ENCODE results near the gene CATSPERE.
"Not testable (repeated sequence)": the region's sequence is repeated elsewhere in the genome, so short reads cannot be mapped to it uniquely, and the experiment has no call there.

CATSPERE gene

GRCh38 chr1:244494653-244495052, 33.6 kb downstream of the CATSPERE start:
- Histone ChIP-seq H3K9me2 (ENCODE audit: low read depth, low read length) (no peaks in the 10 kb centered on the region), H3K4me2 (ENCODE audit: low read length) (no peak overlapping the region), H3K79me2 (ENCODE audit: insufficient read depth, low read length) (no peaks in the 10 kb centered on the region), H2AFZ (ENCODE audit: low read length) (no peak overlapping the region), H3K9ac (ENCODE audit: low read length) (no peak overlapping the region), H3K36me3 (ENCODE audit: insufficient read depth, low read length) (no peaks in the 10 kb centered on the region), H3K9me3 (ENCODE audit: low read length) (no peaks in the 10 kb centered on the region), H3K27ac (ENCODE audit: low read depth, low read length, poor library complexity, severe bottlenecking) (no peak overlapping the region), H3K27me3 (ENCODE audit: insufficient read depth, low read length) (no peaks in the 10 kb centered on the region), H3K4me3 (ENCODE audit: low read depth, low read length, poor library complexity, severe bottlenecking) (no peak overlapping the region), H3K4me1 (ENCODE audit: insufficient read depth, low read length, severe bottlenecking) (no peaks in the 10 kb centered on the region), H3F3A (ENCODE audit: insufficient read depth, low read length) (no peaks in the 10 kb centered on the region), H4K20me1 (ENCODE audit: insufficient read depth, low read length) (no peaks in the 10 kb centered on the region)
- TF ChIP-seq CTCF (IDR thresholded peaks at IDR 0.05; ENCODE audit: low read length): no peak
- no peak for TF ChIP-seq EZH2 (IDR thresholded peaks at IDR 0.05; ENCODE audit: borderline replicate concordance, low read length)

- Histone ChIP-seq H3K9me3 (ENCODE audit: low read length) (no peaks in the 10 kb centered on the region), H3K9me2 (ENCODE audit: low read depth, low read length) (no peaks in the 10 kb centered on the region), H3K36me3 (ENCODE audit: insufficient read depth, low read length) (no peaks in the 10 kb centered on the region), H3K4me2 (ENCODE audit: low read length) (no peak overlapping the region), H2AFZ (ENCODE audit: low read length) (no peak overlapping the region), H3K4me3 (ENCODE audit: low read depth, low read length, poor library complexity, severe bottlenecking) (no peak overlapping the region), H3K27me3 (ENCODE audit: insufficient read depth, low read length) (no peaks in the 10 kb centered on the region), H4K20me1 (ENCODE audit: insufficient read depth, low read length) (no peaks in the 10 kb centered on the region), H3K27ac (ENCODE audit: low read depth, low read length, poor library complexity, severe bottlenecking) (no peak overlapping the region), H3K79me2 (ENCODE audit: insufficient read depth, low read length) (no peaks in the 10 kb centered on the region), H3F3A (ENCODE audit: insufficient read depth, low read length) (no peaks in the 10 kb centered on the region), H3K4me1 (ENCODE audit: insufficient read depth, low read length, severe bottlenecking) (no peaks in the 10 kb centered on the region), H3K9ac (ENCODE audit: low read length) (no peak overlapping the region)
- TF ChIP-seq CTCF (IDR thresholded peaks at IDR 0.05; ENCODE audit: low read length): no peak
- TF ChIP-seq EZH2 (IDR thresholded peaks at IDR 0.05; ENCODE audit: borderline replicate concordance, low read length): no peak
Measured at GRCh38 chr1:244496186-244496585, 35.1 kb downstream of the CATSPERE start.

GRCh38 chr1:244497805-244498204, 36.7 kb downstream of the CATSPERE start:
- no peaks in the 10 kb centered on the region for H3K9me2 ChIP-seq (ENCODE audit: low read depth, low read length)
- no peaks in the 10 kb centered on the region for H3F3A ChIP-seq (ENCODE audit: insufficient read depth, low read length)
- no peaks in the 10 kb centered on the region for H4K20me1 ChIP-seq (ENCODE audit: insufficient read depth, low read length)
- no peaks in the 10 kb centered on the region for H3K9me3 ChIP-seq (ENCODE audit: low read length)
- H2AFZ ChIP-seq (ENCODE audit: low read length): no peak overlapping the region
- TF ChIP-seq CTCF (IDR thresholded peaks at IDR 0.05; ENCODE audit: low read length): no peak
- TF ChIP-seq EZH2 (IDR thresholded peaks at IDR 0.05; ENCODE audit: borderline replicate concordance, low read length): no peak
- no peaks in the 10 kb centered on the region for H3K36me3 ChIP-seq (ENCODE audit: insufficient read depth, low read length)
- H3K4me2 ChIP-seq (ENCODE audit: low read length): no peak overlapping the region
- no peak overlapping the region for H3K9ac ChIP-seq (ENCODE audit: low read length)
- H3K4me1 ChIP-seq (ENCODE audit: insufficient read depth, low read length, severe bottlenecking): no peaks in the 10 kb centered on the region
- no peaks in the 10 kb centered on the region for H3K79me2 ChIP-seq (ENCODE audit: insufficient read depth, low read length)
- H3K27ac ChIP-seq (ENCODE audit: low read depth, low read length, poor library complexity, severe bottlenecking): no peak overlapping the region
- H3K27me3 ChIP-seq (ENCODE audit: insufficient read depth, low read length): no peaks in the 10 kb centered on the region
- H3K4me3 ChIP-seq (ENCODE audit: low read depth, low read length, poor library complexity, severe bottlenecking): no peak overlapping the region

GRCh38 chr1:244499484-244499883, 38.4 kb downstream of the CATSPERE start:
- H2AFZ ChIP-seq (ENCODE audit: low read length); H3K36me3 ChIP-seq (ENCODE audit: insufficient read depth, low read length); H3K9me3 ChIP-seq (ENCODE audit: low read length); H3F3A ChIP-seq (ENCODE audit: insufficient read depth, low read length); H3K79me2 ChIP-seq (ENCODE audit: insufficient read depth, low read length); H3K4me2 ChIP-seq (ENCODE audit: low read length); H3K4me1 ChIP-seq (ENCODE audit: insufficient read depth, low read length, severe bottlenecking); H4K20me1 ChIP-seq (ENCODE audit: insufficient read depth, low read length); H3K27ac ChIP-seq (ENCODE audit: low read depth, low read length, poor library complexity, severe bottlenecking); H3K27me3 ChIP-seq (ENCODE audit: insufficient read depth, low read length); H3K9ac ChIP-seq (ENCODE audit: low read length); H3K9me2 ChIP-seq (ENCODE audit: low read depth, low read length); H3K4me3 ChIP-seq (ENCODE audit: low read depth, low read length, poor library complexity, severe bottlenecking): not testable (repeated sequence)

- not testable (repeated sequence) for H3K79me2 ChIP-seq (ENCODE audit: insufficient read depth, low read length); H2AFZ ChIP-seq (ENCODE audit: low read length); H3K27me3 ChIP-seq (ENCODE audit: insufficient read depth, low read length); H3K9me2 ChIP-seq (ENCODE audit: low read depth, low read length); H3K9ac ChIP-seq (ENCODE audit: low read length); H3K4me1 ChIP-seq (ENCODE audit: insufficient read depth, low read length, severe bottlenecking); H3K4me2 ChIP-seq (ENCODE audit: low read length); H3K27ac ChIP-seq (ENCODE audit: low read depth, low read length, poor library complexity, severe bottlenecking); H3K9me3 ChIP-seq (ENCODE audit: low read length); H3K36me3 ChIP-seq (ENCODE audit: insufficient read depth, low read length); H3F3A ChIP-seq (ENCODE audit: insufficient read depth, low read length); H3K4me3 ChIP-seq (ENCODE audit: low read depth, low read length, poor library complexity, severe bottlenecking); H4K20me1 ChIP-seq (ENCODE audit: insufficient read depth, low read length)
Measured at GRCh38 chr1:244500515-244500914, 39.4 kb downstream of the CATSPERE start.

All from OCI-LY1 (cell line).